ENCODE data around the gene CENPW. TPM values are rescaled to one million over a fixed set of nuclear protein-coding genes. Genes with fewer than 3 reads are reported as not detected.

The CENPW gene
- total RNA-seq, 1 experiment from 2014 or later = 90.4 TPM

GRCh38 chr6:126337323-126337722 is 2.6 kb upstream of the CENPW start (continued):
- TF ChIP-seq ZNF425 (CRISPR knock-in tag; conservative IDR thresholded peaks at IDR 0.05) (no peak), SP1 (CRISPR knock-in tag; conservative IDR thresholded peaks at IDR 0.05) (no peak), ZBTB43 (CRISPR knock-in tag; IDR thresholded peaks at IDR 0.05) (no peak)

GRCh38 chr6:126341126-126341525 is 1.2 kb downstream of the CENPW start:
- ATAC-seq (no peak), DNase-seq (ENCODE audit: low spot score) (no peak)
- ChIA-PET POLR2A (no interaction called here), CTCF (interaction anchor here (1.8 kb wide), 1 partner anchor 20 kb away, joined by 6 read pairs; no protein-coding TSS in a partner anchor)
- Mint-ChIP-seq H3K4me1 (peaks cover 33% of the 10 kb centered on the region), H3K4me3 (no peak overlapping the region), H3K27ac (no peak overlapping the region), H3K27me3 (ENCODE audit: low read depth) (no peaks in the 10 kb centered on the region), H3K36me3 (no peaks in the 10 kb centered on the region), H3K9me3 (no peaks in the 10 kb centered on the region)
- TF ChIP-seq ZNF396 (CRISPR knock-in tag; IDR thresholded peaks at IDR 0.05; ENCODE audit: borderline replicate concordance) (no peak), AR (CRISPR knock-in tag; IDR thresholded peaks at IDR 0.05) (no peak), E2F1 (CRISPR knock-in tag; IDR thresholded peaks at IDR 0.05) (no peak), ZNF512 (CRISPR knock-in tag; IDR thresholded peaks at IDR 0.05; ENCODE audit: borderline replicate concordance) (no peak), KAT7 (CRISPR knock-in tag; IDR thresholded peaks at IDR 0.05; ENCODE audit: borderline replicate concordance) (no peak), ZBTB43 (CRISPR knock-in tag; IDR thresholded peaks at IDR 0.05) (no peak), E2F4 (CRISPR knock-in tag; IDR thresholded peaks at IDR 0.05; ENCODE audit: borderline replicate concordance, low read depth) (no peak), IRF2 (CRISPR knock-in tag; IDR thresholded peaks at IDR 0.05; ENCODE audit: borderline replicate concordance, low read depth) (no peak), ATF3 (CRISPR knock-in tag; conservative IDR thresholded peaks at IDR 0.05) (no peak), ESRRA (CRISPR knock-in tag; IDR thresholded peaks at IDR 0.05; ENCODE audit: borderline replicate concordance) (no peak), MYBL2 (CRISPR knock-in tag; IDR thresholded peaks at IDR 0.05) (no peak), NR1H2 (CRISPR knock-in tag; IDR thresholded peaks at IDR 0.05) (no peak)

Data from WTC11 (cell line).